ENCODE data around the gene CLCA2.
"Not testable (repeated sequence)": the region's sequence is repeated elsewhere in the genome, so short reads cannot be mapped to it uniquely, and the experiment has no call there.

The CLCA2 gene

DNA sequence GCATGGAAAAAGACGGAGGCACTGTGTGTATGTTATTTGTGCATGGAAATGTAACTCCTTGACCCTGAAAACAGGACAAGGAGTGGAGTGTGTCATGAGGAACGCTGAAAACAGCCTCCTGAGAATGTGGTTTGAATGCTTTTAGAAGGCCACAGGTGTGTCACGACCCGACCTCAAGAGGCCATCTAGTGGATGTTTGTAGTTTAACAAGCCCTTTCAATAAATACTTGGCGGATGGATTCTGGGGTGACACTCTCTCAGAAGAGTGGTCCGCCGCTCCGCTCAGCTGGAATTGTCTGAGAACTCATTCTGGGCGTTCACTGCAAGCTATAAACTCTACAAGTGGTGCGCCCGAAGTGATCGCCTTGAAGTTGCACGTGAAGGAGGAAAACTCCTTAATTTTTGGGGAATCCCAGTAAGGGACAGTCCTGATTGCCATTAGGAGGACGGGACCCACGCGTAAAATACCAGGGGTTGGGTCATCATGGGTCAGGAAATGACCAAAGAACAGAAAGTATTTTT lies 78.2 kb downstream of the CLCA2 start:
- TF ChIP-seq, protein P1, sequence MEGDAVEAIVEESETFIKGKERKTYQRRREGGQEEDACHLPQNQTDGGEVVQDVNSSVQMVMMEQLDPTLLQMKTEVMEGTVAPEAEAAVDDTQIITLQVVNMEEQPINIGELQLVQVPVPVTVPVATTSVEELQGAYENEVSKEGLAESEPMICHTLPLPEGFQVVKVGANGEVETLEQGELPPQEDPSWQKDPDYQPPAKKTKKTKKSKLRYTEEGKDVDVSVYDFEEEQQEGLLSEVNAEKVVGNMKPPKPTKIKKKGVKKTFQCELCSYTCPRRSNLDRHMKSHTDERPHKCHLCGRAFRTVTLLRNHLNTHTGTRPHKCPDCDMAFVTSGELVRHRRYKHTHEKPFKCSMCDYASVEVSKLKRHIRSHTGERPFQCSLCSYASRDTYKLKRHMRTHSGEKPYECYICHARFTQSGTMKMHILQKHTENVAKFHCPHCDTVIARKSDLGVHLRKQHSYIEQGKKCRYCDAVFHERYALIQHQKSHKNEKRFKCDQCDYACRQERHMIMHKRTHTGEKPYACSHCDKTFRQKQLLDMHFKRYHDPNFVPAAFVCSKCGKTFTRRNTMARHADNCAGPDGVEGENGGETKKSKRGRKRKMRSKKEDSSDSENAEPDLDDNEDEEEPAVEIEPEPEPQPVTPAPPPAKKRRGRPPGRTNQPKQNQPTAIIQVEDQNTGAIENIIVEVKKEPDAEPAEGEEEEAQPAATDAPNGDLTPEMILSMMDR (IDR thresholded peaks at IDR 0.05; ENCODE audit: low read depth, low read length): peak; percentile 30
- DNase-seq (ENCODE audit: low read depth): peak; percentile 39
- not testable (repeated sequence) for H3K4me3 ChIP-seq (ENCODE audit: low read depth, low read length)

DNA sequence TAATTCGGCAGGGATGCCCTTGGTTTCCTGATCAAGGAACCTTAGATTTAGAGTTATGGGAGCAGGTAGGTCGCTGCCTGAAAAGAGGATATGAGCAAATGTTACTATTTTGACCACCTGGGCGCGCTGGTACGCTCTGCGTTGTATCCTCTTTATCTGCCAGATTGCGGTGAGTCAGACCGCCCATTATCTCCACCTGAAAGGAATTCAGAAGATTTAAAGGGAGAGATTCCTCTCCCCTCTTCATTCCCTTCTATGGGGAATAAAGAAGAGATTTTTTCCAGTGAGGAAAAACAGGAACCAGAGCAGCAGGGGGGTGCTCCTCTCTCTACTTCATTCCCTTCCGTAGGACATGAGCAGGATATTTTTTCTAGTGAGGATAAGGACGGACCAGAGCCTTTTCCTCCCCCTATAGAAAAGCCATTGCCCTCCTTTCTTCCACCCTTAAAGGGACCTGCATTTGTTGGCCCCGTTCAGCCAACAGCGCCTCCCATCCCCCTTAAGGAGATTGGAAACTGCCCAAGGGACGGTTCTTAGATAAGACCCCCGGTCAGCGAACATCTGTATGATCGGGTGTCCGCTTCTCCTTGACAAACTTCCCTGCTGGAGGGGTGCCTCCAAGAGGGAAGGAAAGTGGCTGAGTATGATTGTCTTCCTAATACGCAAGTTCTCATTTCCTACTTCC lies 78.9 kb downstream of the CLCA2 start:
- TF ChIP-seq POLR2A (IDR thresholded peaks at IDR 0.05; ENCODE audit: extremely low read depth, insufficient read length) (no peak), MYC (IDR thresholded peaks at IDR 0.05; ENCODE audit: low read depth, low read length) (no peak)
- TF ChIP-seq, protein P2, sequence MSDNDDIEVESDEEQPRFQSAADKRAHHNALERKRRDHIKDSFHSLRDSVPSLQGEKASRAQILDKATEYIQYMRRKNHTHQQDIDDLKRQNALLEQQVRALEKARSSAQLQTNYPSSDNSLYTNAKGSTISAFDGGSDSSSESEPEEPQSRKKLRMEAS (IDR thresholded peaks at IDR 0.05; ENCODE audit: low read depth, low read length): no peak
- TF ChIP-seq, protein P1 (IDR thresholded peaks at IDR 0.05; ENCODE audit: low read depth, low read length): no peak
- H3K4me3 ChIP-seq (ENCODE audit: low read depth, low read length): no peak overlapping the region
- DNase-seq (ENCODE audit: low read depth): no peak

DNA sequence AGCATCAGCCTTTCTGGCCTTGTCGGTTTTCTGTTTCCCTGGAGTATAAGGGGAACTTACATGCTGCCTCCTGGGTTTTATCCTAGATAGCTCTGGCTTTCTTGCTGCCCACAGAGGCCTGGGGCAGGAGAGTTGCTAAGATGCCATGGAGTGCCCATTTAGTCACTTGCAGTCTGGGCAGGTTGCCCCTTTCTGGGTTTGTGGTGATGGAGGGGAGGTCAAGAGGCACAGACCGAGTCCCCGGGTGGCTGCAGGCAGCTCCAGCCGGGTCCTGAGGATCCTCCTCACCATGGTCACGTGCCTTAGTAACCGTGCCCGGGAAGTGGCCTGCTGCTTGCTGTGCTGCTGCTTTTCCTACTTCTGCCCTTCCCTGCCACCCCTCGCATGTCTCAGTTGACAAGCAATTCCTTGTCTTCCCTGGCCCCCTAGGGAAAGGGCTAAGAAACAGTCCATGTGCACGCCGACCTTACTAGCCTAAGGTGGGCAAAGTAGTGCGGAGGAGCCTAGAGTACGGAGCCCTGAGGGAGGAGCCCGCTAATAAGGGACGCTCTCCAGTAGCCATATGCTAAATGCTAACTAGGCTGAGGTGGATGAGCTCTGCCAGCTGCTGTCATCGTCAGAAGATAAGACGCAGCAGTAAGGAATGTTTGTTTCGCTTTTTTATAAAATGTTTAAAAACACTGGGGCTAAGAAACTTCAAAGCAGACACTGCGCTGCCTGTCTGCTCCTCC lies 79.6 kb downstream of the CLCA2 start:
- DNase-seq (ENCODE audit: low read depth): no peak
- no peak for TF ChIP-seq MYC (IDR thresholded peaks at IDR 0.05; ENCODE audit: low read depth, low read length)
- TF ChIP-seq, protein P1 (IDR thresholded peaks at IDR 0.05; ENCODE audit: low read depth, low read length): no peak
- TF ChIP-seq, protein P2 (IDR thresholded peaks at IDR 0.05; ENCODE audit: low read depth, low read length): no peak
- no peak for TF ChIP-seq POLR2A (IDR thresholded peaks at IDR 0.05; ENCODE audit: extremely low read depth, insufficient read length)
- no peak overlapping the region for H3K4me3 ChIP-seq (ENCODE audit: low read depth, low read length)

DNA sequence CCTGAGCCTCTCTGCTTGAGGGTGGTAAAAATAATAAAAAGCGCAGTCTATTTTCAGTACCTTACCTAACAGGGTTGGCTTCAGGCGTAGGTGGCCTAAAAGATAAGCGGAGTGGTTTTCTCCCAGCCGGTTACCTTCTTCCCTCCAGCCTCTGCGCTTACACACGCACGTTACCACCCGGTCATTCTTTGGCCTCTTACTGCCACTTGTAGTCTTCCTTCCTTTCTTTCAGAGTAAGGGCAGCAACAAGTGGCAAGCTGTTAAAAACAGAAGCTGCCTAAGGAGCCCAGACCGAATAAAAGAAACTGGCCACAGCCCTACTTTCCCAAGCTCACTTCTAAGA lies 80.1 kb downstream of the CLCA2 start:
- TF ChIP-seq, protein P2 (IDR thresholded peaks at IDR 0.05; ENCODE audit: low read depth, low read length): no peak
- TF ChIP-seq, protein P1 (IDR thresholded peaks at IDR 0.05; ENCODE audit: low read depth, low read length): no peak
- no peak for TF ChIP-seq POLR2A (IDR thresholded peaks at IDR 0.05; ENCODE audit: extremely low read depth, insufficient read length)
- no peak for TF ChIP-seq MYC (IDR thresholded peaks at IDR 0.05; ENCODE audit: low read depth, low read length)
- no peak overlapping the region for H3K4me3 ChIP-seq (ENCODE audit: low read depth, low read length)
- DNase-seq (ENCODE audit: low read depth): no peak

DNA sequence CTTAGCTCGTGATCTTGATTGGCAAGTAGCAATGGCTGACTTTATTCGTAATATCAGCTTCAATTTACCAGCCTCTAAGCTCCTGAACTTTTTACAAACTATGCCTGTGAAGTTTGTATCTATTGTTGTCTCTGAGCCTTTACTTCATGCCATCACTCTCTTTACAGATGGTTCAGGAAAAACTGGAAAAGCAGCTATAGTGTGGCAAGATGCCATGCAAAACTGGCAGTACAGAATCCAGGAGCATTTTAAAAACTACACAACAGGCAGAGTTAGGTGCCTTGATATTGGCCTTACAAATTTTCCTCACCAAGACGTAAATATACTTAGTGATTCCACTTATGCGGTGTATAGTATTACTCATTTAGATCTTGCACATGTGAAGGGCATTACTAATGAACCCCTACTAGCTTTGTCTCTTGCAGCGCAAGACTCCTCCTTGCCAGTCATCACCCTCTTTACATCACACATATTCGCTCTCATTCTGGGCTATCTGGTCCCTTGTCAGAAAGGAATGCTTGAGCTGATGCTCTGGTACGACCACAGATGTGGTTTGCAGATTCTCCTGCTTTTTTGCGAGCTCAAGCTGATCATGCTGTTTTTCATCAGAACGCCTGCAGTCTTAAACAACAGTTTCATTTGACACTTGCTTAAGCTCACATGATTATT lies 81.1 kb downstream of the CLCA2 start:
- TF ChIP-seq MYC (IDR thresholded peaks at IDR 0.05; ENCODE audit: low read depth, low read length): no peak
- TF ChIP-seq, protein P2 (IDR thresholded peaks at IDR 0.05; ENCODE audit: low read depth, low read length): no peak
- TF ChIP-seq, protein P1 (IDR thresholded peaks at IDR 0.05; ENCODE audit: low read depth, low read length): no peak
- DNase-seq (ENCODE audit: low read depth): no peak
- H3K4me3 ChIP-seq (ENCODE audit: low read depth, low read length): no peak overlapping the region

All from NB4 (cell line).